ENCODE data around the gene CRADD. TPM values are rescaled to one million over a fixed set of nuclear protein-coding genes. Genes with fewer than 3 reads are reported as not detected.

The CRADD gene
- total and polyA plus RNA-seq, 2 donors (not counting 1 experiment from before 2014, with no cell fraction given): 5.8 to 15.1 TPM

DNA sequence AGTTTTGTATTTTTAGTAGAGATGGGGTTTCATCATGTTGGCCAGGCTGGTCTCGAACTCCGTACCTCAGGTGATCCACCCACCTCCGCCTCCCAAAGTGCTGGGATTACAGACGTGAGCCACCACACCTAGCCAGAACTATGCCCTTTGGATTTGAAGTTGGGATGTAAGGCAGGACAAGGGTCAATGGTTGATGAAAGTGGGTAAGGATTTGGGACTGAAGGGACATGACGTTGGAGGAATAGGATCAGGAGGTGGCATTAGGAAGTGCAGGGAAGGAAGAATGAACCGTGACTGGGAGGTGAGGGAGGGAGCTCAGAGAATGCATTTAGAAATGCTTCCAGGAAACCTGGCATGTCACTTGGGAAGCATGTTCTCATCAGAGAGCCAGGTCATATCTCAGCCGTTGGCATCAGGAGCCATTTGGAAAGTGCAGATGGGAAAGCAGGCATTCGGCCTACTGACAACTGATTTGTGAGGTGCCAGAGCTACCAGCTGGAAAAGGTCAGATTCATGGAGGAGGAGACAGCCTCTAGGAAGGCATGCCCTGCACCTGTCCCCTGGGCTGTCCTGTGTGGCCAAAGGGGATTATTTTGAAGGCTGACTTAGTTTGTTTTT, 2.2 kb downstream of the CRADD start:
- H4K20me1 ChIP-seq (ENCODE audit: control insufficient read depth, insufficient read depth, low read length, poor library complexity, severe bottlenecking): no peaks in the 10 kb centered on the region
- H3K79me2 ChIP-seq (ENCODE audit: control insufficient read depth, insufficient read depth, low read length): peaks cover 45% of the 10 kb centered on the region
- Mint-ChIP-seq H3K27ac (peak overlapping the region; percentile 99), H3K9me3 (ENCODE audit: insufficient read depth) (no peaks in the 10 kb centered on the region), H3K27me3 (peaks cover 3% of the 10 kb centered on the region), H3K4me1 (peaks cover 32% of the 10 kb centered on the region), H3K4me3 (peak overlapping the region; percentile 95)
- no peaks in the 10 kb centered on the region for H3K9me3 ChIP-seq (ENCODE audit: control extremely low read depth in 1 of 3, control insufficient read depth in 2 of 3, insufficient read depth in 1 of 3, low read length in 2 of 3)
- DNase-seq (no peak), ATAC-seq (ENCODE audit: low read depth) (no peak)
- POLR2A ChIA-PET: interaction anchor here (0.5 kb wide), 1 partner anchor 469 kb away, joined by 3 read pairs; the partner anchor contains the start of gene PLXNC1
- peaks cover 0 to 4% of the 10 kb centered on the region in 2 experiments for H3K36me3 ChIP-seq (replicated peaks in 1 of 2; ENCODE audit: control extremely low read depth in 1 of 2, control insufficient read depth in 1 of 2, extremely low read depth in 1 of 2, insufficient read depth in 2 of 2, low read length in 1 of 2)
- no peak overlapping the region for H2AFZ ChIP-seq (ENCODE audit: insufficient read depth, low read depth, low read length, poor library complexity, severe bottlenecking)
- intact Hi-C loops (cut with micrococcal nuclease): loop anchor here (5.0 kb wide), 4 partner anchors 168 to 1868 kb away; no protein-coding TSS in a partner anchor
- no peak overlapping the region for H3K27ac ChIP-seq (ENCODE audit: low read length in 2 of 2)
- no peak overlapping the region for H3K9ac ChIP-seq (ENCODE audit: low read length)
- CTCF ChIA-PET: interaction anchor here (0.8 to 1.1 kb wide), 4 partner anchors 63 to 423 kb away, joined by 3 to 6 read pairs (median 4); no protein-coding TSS in a partner anchor
- H3K4me3 ChIP-seq (ENCODE audit: control extremely low read depth in 1 of 5, extremely low read depth in 1 of 5, insufficient read depth in 1 of 5, low read depth in 2 of 5, low read length in 4 of 5): no peak overlapping the region
- no peak for TF ChIP-seq EZH2 (IDR thresholded peaks at IDR 0.05; ENCODE audit: borderline replicate concordance, insufficient read depth, low read depth, low read length, poor library complexity, severe bottlenecking)
- TF ChIP-seq, protein P1, sequence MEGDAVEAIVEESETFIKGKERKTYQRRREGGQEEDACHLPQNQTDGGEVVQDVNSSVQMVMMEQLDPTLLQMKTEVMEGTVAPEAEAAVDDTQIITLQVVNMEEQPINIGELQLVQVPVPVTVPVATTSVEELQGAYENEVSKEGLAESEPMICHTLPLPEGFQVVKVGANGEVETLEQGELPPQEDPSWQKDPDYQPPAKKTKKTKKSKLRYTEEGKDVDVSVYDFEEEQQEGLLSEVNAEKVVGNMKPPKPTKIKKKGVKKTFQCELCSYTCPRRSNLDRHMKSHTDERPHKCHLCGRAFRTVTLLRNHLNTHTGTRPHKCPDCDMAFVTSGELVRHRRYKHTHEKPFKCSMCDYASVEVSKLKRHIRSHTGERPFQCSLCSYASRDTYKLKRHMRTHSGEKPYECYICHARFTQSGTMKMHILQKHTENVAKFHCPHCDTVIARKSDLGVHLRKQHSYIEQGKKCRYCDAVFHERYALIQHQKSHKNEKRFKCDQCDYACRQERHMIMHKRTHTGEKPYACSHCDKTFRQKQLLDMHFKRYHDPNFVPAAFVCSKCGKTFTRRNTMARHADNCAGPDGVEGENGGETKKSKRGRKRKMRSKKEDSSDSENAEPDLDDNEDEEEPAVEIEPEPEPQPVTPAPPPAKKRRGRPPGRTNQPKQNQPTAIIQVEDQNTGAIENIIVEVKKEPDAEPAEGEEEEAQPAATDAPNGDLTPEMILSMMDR (IDR thresholded peaks at IDR 0.05): no peak
- WGBS (ENCODE audit: insufficient coverage): over 99% methylated on average over 7 of the region's 8 CpGs
- peaks cover 14 to 18% of the 10 kb centered on the region in 2 donors for H3K4me1 ChIP-seq (ENCODE audit: control insufficient read depth in 2 of 2, insufficient read depth in 2 of 2, low read length in 2 of 2)
- no peak overlapping the region for H3K4me2 ChIP-seq (replicated peaks; ENCODE audit: low read depth, low read length, poor library complexity, severe bottlenecking)
- H3K27me3 ChIP-seq (replicated peaks in 1 of 4; ENCODE audit: control extremely low read depth in 1 of 4, control insufficient read depth in 3 of 4, insufficient read depth in 4 of 4, low read length in 3 of 4): no peaks in the 10 kb centered on the region

DNA sequence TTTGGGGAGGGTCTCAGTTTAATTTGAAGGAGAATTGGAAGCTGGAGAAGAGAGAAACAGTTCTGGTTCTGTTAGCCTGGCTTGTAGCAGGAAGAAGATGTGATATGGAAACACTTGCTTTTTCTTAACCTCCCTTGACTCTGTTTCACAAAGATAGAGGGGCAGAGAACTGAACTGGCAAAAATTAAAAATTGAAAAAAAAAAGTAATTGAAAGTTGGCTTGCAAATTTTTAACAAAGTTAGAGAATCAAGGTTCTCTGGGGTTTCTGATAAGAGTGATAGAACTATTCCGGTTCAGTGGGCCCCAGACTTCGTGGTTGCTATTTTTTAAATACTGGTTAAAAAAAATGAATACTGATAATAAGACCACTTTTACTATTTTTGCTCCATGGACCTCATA, 2.8 kb downstream of the CRADD start:
- H3K9me3 ChIP-seq (ENCODE audit: control extremely low read depth in 1 of 3, control insufficient read depth in 2 of 3, insufficient read depth in 1 of 3, low read length in 2 of 3): no peaks in the 10 kb centered on the region
- H3K4me2 ChIP-seq (replicated peaks; ENCODE audit: low read depth, low read length, poor library complexity, severe bottlenecking): no peak overlapping the region
- no peak overlapping the region for H3K4me3 ChIP-seq (ENCODE audit: control extremely low read depth in 1 of 5, extremely low read depth in 1 of 5, insufficient read depth in 1 of 5, low read depth in 2 of 5, low read length in 4 of 5)
- H3K36me3 ChIP-seq (replicated peaks in 1 of 2; ENCODE audit: control extremely low read depth in 1 of 2, control insufficient read depth in 1 of 2, extremely low read depth in 1 of 2, insufficient read depth in 2 of 2, low read length in 1 of 2): peaks cover 0 to 4% of the 10 kb centered on the region in 2 experiments
- DNase-seq (no peak), ATAC-seq (ENCODE audit: low read depth) (no peak)
- H3K9ac ChIP-seq (ENCODE audit: low read length): no peak overlapping the region
- H2AFZ ChIP-seq (ENCODE audit: insufficient read depth, low read depth, low read length, poor library complexity, severe bottlenecking): no peak overlapping the region
- H3K27ac Mint-ChIP-seq: peak overlapping the region; percentile 99
- ChIA-PET CTCF (interaction anchor here (0.8 to 1.1 kb wide), 3 partner anchors 62 to 422 kb away, joined by 3 to 4 read pairs (median 3); no protein-coding TSS in a partner anchor), POLR2A (no interaction called here)
- WGBS (ENCODE audit: insufficient coverage): no CpG with 5 or more reads among the region's 2 CpGs
- peaks cover 14 to 21% of the 10 kb centered on the region in 2 donors for H3K4me1 ChIP-seq (ENCODE audit: control insufficient read depth in 2 of 2, insufficient read depth in 2 of 2, low read length in 2 of 2)
- no peak for TF ChIP-seq EZH2 (IDR thresholded peaks at IDR 0.05; ENCODE audit: borderline replicate concordance, insufficient read depth, low read depth, low read length, poor library complexity, severe bottlenecking)
- TF ChIP-seq, protein P1 (IDR thresholded peaks at IDR 0.05): no peak
- peaks cover 3% of the 10 kb centered on the region for H3K27me3 Mint-ChIP-seq
- intact Hi-C loops (cut with micrococcal nuclease): no loop called here
- H4K20me1 ChIP-seq (ENCODE audit: control insufficient read depth, insufficient read depth, low read length, poor library complexity, severe bottlenecking): no peaks in the 10 kb centered on the region
- peaks cover 49% of the 10 kb centered on the region for H3K79me2 ChIP-seq (ENCODE audit: control insufficient read depth, insufficient read depth, low read length)
- H3K4me1 Mint-ChIP-seq: peaks cover 32% of the 10 kb centered on the region
- no peaks in the 10 kb centered on the region for H3K9me3 Mint-ChIP-seq (ENCODE audit: insufficient read depth)
- H3K4me3 Mint-ChIP-seq: no peak overlapping the region
- no peaks in the 10 kb centered on the region for H3K27me3 ChIP-seq (replicated peaks in 1 of 4; ENCODE audit: control extremely low read depth in 1 of 4, control insufficient read depth in 3 of 4, insufficient read depth in 4 of 4, low read length in 3 of 4)
- H3K27ac ChIP-seq (ENCODE audit: low read length in 2 of 2): no peak overlapping the region
